ENCODE data around the gene ZNF710. TPM values are rescaled to one million over a fixed set of nuclear protein-coding genes. Genes with fewer than 3 reads are reported as not detected.

ZNF710 gene
- total RNA-seq, 2 donors from 2014 or later = 10.3 to 12.0 TPM

DNA sequence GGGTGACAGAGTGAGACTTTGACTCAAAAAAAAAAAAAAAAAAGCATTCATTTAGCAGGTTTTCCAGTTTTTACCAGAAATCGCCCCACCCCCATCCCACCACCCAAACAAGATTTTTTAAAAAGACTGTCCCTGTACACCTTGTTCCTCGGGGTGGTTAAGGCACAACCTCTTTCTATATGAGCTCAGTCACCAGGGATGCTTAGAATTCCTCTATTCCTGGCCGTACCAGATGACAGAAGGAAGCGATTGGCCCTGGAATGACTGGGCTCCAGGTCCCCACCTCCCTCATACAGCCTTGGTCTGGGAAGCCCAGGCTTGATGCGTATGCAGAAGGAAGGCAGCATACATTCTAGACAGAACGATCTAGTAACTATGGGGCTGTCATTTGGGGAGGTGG, 75.6 kb downstream of the ZNF710 start:
- no peak for ATAC-seq (ENCODE audit: insufficient number of reproducible peaks, low FRiP score, low read depth)
- TF ChIP-seq CTCF (IDR thresholded peaks at IDR 0.05) = no peak
- H3K36me3 ChIP-seq = peaks cover 10% of the 10 kb centered on the region

DNA sequence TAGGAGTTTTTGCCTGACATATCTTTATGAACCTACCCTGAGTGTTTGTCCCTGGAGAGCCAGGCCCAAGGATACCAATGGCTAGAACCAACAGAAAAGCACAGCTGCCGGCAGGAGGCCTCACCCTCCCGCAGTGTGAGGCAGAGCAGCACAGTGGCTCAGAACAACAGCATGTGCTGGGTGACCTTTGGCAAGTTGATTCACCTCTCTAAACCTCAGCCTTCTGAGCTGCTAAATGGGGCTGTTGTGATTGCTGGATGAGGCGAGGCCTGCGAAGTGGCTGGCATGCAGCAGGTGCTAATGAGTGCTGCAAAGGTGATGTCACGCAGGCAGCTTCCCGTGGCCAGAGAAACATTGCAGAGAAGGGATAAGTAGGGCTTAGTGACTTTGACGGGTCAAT, 77.8 kb downstream of the ZNF710 start:
- Histone ChIP-seq H3K9me3 (no peaks in the 10 kb centered on the region), H3K4me3 (no peak overlapping the region), H3K4me1 (ENCODE audit: control insufficient read depth in 1 of 2, low read depth in 2 of 2) (peaks cover 0 to 6% of the 10 kb centered on the region in 2 donors), H3K27ac (no peak overlapping the region), H3K27me3 (replicated peaks; ENCODE audit: insufficient read depth) (no peaks in the 10 kb centered on the region), H3K36me3 (peaks cover 10% of the 10 kb centered on the region)
- TF ChIP-seq CTCF (IDR thresholded peaks at IDR 0.05) = no peak
- ATAC-seq (ENCODE audit: insufficient number of reproducible peaks, low FRiP score, low read depth) = no peak
- no peak for DNase-seq (ENCODE audit: low spot score)

More for the DNA sequence above, 75.6 kb downstream of the ZNF710 start:
- no peaks in the 10 kb centered on the region for H3K27me3 ChIP-seq (replicated peaks; ENCODE audit: insufficient read depth)
- no peaks in the 10 kb centered on the region for H3K4me1 ChIP-seq (ENCODE audit: control insufficient read depth in 1 of 2, low read depth in 2 of 2)
- no peak for DNase-seq (ENCODE audit: low spot score)
- no peaks in the 10 kb centered on the region for H3K9me3 ChIP-seq
- no peak overlapping the region for H3K4me3 ChIP-seq
- no peak overlapping the region for H3K27ac ChIP-seq

- H3K27ac ChIP-seq = no peak overlapping the region
- no peak for TF ChIP-seq CTCF (IDR thresholded peaks at IDR 0.05)
- H3K27me3 ChIP-seq (replicated peaks; ENCODE audit: insufficient read depth) = no peaks in the 10 kb centered on the region
- H3K9me3 ChIP-seq = no peaks in the 10 kb centered on the region
- no peak for ATAC-seq (ENCODE audit: insufficient number of reproducible peaks, low FRiP score, low read depth)
- DNase-seq (ENCODE audit: low spot score) = no peak
- H3K4me1 ChIP-seq (ENCODE audit: control insufficient read depth in 1 of 2, low read depth in 2 of 2) = peaks cover 0 to 6% of the 10 kb centered on the region in 2 donors
- peaks cover 18% of the 10 kb centered on the region for H3K36me3 ChIP-seq
- no peak overlapping the region for H3K4me3 ChIP-seq
These were observed 78.7 kb downstream of the ZNF710 start for GRCh38 chr15:90079619-90080457.

GRCh38 chr15:90080458-90080755, 79.3 kb downstream of the ZNF710 start:
- Histone ChIP-seq H3K27me3 (replicated peaks; ENCODE audit: insufficient read depth) (no peaks in the 10 kb centered on the region), H3K4me3 (no peak overlapping the region), H3K9me3 (no peaks in the 10 kb centered on the region), H3K4me1 (ENCODE audit: control insufficient read depth in 1 of 2, low read depth in 2 of 2) (peaks cover 0 to 6% of the 10 kb centered on the region in 2 donors), H3K36me3 (peaks cover 18% of the 10 kb centered on the region), H3K27ac (no peak overlapping the region)
- DNase-seq (ENCODE audit: low spot score) (no peak), ATAC-seq (ENCODE audit: insufficient number of reproducible peaks, low FRiP score, low read depth) (no peak)
- TF ChIP-seq CTCF (IDR thresholded peaks at IDR 0.05) = no peak

DNA sequence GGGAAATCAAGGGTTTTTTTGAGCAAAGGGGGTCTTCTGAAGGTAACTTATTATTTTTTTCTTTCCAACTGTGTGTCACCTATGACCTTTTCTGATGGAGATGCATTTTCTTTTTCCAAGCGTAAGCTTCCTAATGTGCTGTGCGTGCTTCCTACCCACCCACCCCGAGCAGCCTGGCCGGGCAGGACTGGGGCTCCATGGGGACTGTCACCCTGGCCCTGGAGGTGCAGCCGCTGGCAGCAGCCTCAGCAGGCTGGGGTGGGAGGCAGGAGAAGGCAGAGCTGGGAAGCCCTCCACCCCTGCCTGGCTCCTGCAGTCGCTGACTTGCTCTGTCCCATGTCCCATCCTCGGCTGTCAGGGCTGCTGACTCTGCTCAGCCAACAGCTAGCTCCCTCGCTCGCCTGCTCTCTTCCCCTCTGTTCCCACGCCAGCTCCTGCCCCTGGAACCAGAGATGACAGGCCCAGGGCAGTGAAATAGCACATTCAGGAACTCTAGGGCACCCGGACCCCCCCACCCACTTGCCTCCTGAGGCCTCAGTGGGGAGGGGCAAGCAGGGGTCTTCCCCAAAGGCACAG, 79.8 kb downstream of the ZNF710 start:
- no peaks in the 10 kb centered on the region for H3K9me3 ChIP-seq
- H3K4me3 ChIP-seq = no peak overlapping the region
- no peaks in the 10 kb centered on the region for H3K27me3 ChIP-seq (replicated peaks; ENCODE audit: insufficient read depth)
- H3K4me1 ChIP-seq (ENCODE audit: control insufficient read depth in 1 of 2, low read depth in 2 of 2) = peaks cover 0 to 6% of the 10 kb centered on the region in 2 donors
- no peak for DNase-seq (ENCODE audit: low spot score)
- H3K36me3 ChIP-seq = peaks cover 13% of the 10 kb centered on the region
- H3K27ac ChIP-seq = no peak overlapping the region
- no peak for TF ChIP-seq CTCF (IDR thresholded peaks at IDR 0.05)
- no peak for ATAC-seq (ENCODE audit: insufficient number of reproducible peaks, low FRiP score, low read depth)
